Activated naive CD4-positive, alpha-beta T cell treated with anti-CD3 and anti-CD28 coated beads for 36 hours (primary cell): ENCODE data around the gene BICC1. TPM values are rescaled to one million over a fixed set of nuclear protein-coding genes. Genes with fewer than 3 reads are reported as not detected.

Source experiments
- CTCF ChIA-PET: fragments of 350-600 bp; sonication (Branson Sonifier 250); formaldehyde crosslinking; loops from one replicate; lab custom pipeline; 2021; ENCODE audit warnings: antibody characterized with exemption; lab: Charles Lee
- DNase-seq: peaks from one replicate; pipeline ENCODE4 v3.0.0-alpha.2; 2020
- H3K27ac Mint-ChIP-seq: one replicate; pipeline ENCODE4 v1.8.0; 2021; ENCODE audit warnings: mild to moderate bottlenecking, mixed read lengths
- H3K27me3 Mint-ChIP-seq: one replicate; pipeline ENCODE4 v1.8.0; 2021; ENCODE audit warnings: low read depth, mixed read lengths
- H3K36me3 Mint-ChIP-seq: one replicate; pipeline ENCODE4 v1.8.0; 2021; ENCODE audit warnings: low read depth, mixed read lengths
- H3K4me1 Mint-ChIP-seq: one replicate; pipeline ENCODE4 v1.8.0; 2021; ENCODE audit warnings: low read depth, mixed read lengths
- H3K4me3 Mint-ChIP-seq: one replicate; pipeline ENCODE4 v1.8.0; 2021; ENCODE audit warnings: mild to moderate bottlenecking, moderate library complexity, mixed read lengths
- H3K9me3 Mint-ChIP-seq: one replicate; pipeline ENCODE4 v1.8.0; 2021; ENCODE audit warnings: mixed read lengths
- intact Hi-C: fragments of 100-400 bp; cut with micrococcal nuclease; formaldehyde crosslinking; loops from one replicate; pipeline ENCODE4 v1.15.1; 2023
- total RNA-seq, 2 experiments: library from RNA; stranded (reverse); gene quantifications; one replicate each; pipeline ENCODE4 v1.2.3, GENCODE V29; 2021

The BICC1 gene
- total RNA-seq, 2 experiments from 2014 or later = not detected

DNA sequence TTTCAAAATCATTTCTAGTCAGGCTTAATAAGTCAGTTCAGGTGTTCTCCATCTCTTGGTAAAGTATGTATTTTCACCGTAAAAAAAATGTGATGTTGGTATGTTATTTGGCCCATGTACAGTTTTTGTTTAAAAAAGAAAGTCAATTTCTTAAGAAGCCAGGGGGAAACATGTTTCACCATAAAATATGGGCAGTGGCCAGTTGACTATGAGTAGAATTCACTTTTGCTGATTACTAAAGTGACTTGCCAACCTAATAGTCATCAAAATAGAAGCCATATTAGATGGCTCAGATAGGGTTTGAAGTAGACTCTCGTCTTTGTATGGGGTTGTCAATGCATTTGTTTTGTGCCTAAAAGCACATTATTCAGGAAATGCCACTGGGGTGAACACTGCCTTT, 266.3 kb downstream of the BICC1 start:
- H3K36me3 Mint-ChIP-seq = no peaks in the 10 kb centered on the region

DNA sequence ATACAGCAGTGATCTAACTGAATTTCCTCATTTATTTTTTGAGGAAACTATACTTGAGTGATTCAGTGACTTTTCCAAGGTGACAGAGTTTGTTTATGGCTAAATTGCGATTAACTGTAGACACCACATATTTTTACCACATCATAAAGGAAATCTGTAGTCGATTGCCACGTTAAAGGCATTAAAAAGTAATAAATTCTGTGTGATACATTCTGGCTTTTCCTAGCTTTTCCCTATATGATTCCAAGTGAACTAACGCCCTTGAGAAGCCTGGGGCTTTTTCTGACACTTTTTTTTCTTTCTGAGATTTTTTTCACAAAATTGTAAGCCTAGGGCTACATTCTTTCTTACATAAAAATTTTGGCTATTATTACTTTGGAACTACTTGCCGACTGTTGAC, 266.9 kb downstream of the BICC1 start:
- no peak for DNase-seq
- Mint-ChIP-seq H3K27ac (no peak overlapping the region), H3K9me3 (no peaks in the 10 kb centered on the region), H3K4me1 (no peaks in the 10 kb centered on the region), H3K4me3 (no peak overlapping the region), H3K27me3 (peaks cover 11% of the 10 kb centered on the region), H3K36me3 (no peaks in the 10 kb centered on the region)
- CTCF ChIA-PET = no interaction called here
- intact Hi-C loops = no loop called here

More for the DNA sequence above, 266.3 kb downstream of the BICC1 start:
- CTCF ChIA-PET = no interaction called here
- intact Hi-C loops = no loop called here
- Mint-ChIP-seq H3K9me3 (no peaks in the 10 kb centered on the region), H3K27me3 (peaks cover 13% of the 10 kb centered on the region), H3K4me1 (no peaks in the 10 kb centered on the region), H3K27ac (no peak overlapping the region), H3K4me3 (no peak overlapping the region)
- DNase-seq = no peak

- no peak for DNase-seq
- H3K4me1 Mint-ChIP-seq = no peaks in the 10 kb centered on the region
- intact Hi-C loops = loop anchor here (5.0 to 10.0 kb wide), 3 partner anchors 462 to 1864 kb away; no protein-coding TSS in a partner anchor
- no peaks in the 10 kb centered on the region for H3K36me3 Mint-ChIP-seq
- no peaks in the 10 kb centered on the region for H3K9me3 Mint-ChIP-seq
- CTCF ChIA-PET = interaction anchor here (0.9 to 4.6 kb wide), 3 partner anchors 140 to 842 kb away, joined by 3 to 15 read pairs (median 3); no protein-coding TSS in a partner anchor
- no peak overlapping the region for H3K4me3 Mint-ChIP-seq
- H3K27me3 Mint-ChIP-seq = peaks cover 11% of the 10 kb centered on the region
- no peak overlapping the region for H3K27ac Mint-ChIP-seq
These were observed 267.8 kb downstream of the BICC1 start for GRCh38 chr10:58780476-58780875.

DNA sequence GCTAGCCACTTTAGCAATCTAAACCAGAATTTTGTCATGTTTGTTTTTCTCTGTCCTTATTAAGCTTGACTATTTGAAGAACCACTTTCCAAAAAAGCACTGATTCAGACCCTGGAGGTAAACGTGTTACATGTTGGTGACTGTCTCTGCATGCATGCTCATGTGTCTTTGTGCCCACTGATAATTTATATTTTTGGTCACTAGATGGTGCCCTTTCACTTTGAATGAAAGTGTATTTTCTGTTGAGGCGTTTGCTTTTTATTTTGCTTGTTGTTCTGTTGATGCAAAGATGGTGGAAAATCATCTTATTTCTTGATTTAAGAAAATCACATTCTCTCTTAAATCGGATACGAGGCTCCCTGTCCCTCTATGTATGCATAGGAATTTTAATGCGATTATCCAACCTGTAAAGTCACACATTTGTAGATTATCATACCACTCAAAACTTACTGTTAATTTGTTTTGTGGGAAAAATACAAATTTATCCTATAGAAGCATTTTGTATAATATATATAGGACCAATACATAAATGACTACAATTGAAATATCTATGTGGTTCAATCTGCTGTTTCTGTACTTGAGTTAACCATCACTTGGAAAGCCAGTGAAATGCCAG, 269.3 kb downstream of the BICC1 start:
- Mint-ChIP-seq H3K27ac (no peak overlapping the region), H3K36me3 (no peaks in the 10 kb centered on the region), H3K4me1 (no peaks in the 10 kb centered on the region), H3K4me3 (no peak overlapping the region), H3K27me3 (peaks cover 8% of the 10 kb centered on the region), H3K9me3 (no peaks in the 10 kb centered on the region)
- DNase-seq = peak; percentile 4
- CTCF ChIA-PET = interaction anchor here (1.1 to 4.6 kb wide), 3 partner anchors 35 to 840 kb away, joined by 3 to 15 read pairs (median 4); no protein-coding TSS in a partner anchor
- intact Hi-C loops = loop anchor here (1.0 to 10.0 kb wide), 5 partner anchors 460 to 1863 kb away; no protein-coding TSS in a partner anchor

GRCh38 chr10:58782876-58783851, 270.5 kb downstream of the BICC1 start:
- Mint-ChIP-seq H3K9me3 (no peaks in the 10 kb centered on the region), H3K4me3 (no peak overlapping the region), H3K27ac (no peak overlapping the region), H3K4me1 (no peaks in the 10 kb centered on the region), H3K27me3 (peaks cover 7% of the 10 kb centered on the region), H3K36me3 (no peaks in the 10 kb centered on the region)
- no peak for DNase-seq
- CTCF ChIA-PET = interaction anchor here (4.6 kb wide), 1 partner anchor 839 kb away, joined by 15 read pairs; no protein-coding TSS in a partner anchor
- intact Hi-C loops = loop anchor here (1.0 to 10.0 kb wide), 5 partner anchors 459 to 1862 kb away; no protein-coding TSS in a partner anchor

- Mint-ChIP-seq H3K27ac (no peak overlapping the region), H3K4me1 (no peaks in the 10 kb centered on the region), H3K4me3 (no peak overlapping the region), H3K27me3 (peaks cover 7% of the 10 kb centered on the region), H3K36me3 (no peaks in the 10 kb centered on the region), H3K9me3 (no peaks in the 10 kb centered on the region)
- DNase-seq = no peak
- CTCF ChIA-PET = interaction anchor here (1.1 to 4.6 kb wide), 2 partner anchors 9 to 838 kb away, joined by 3 to 15 read pairs; no protein-coding TSS in a partner anchor
- intact Hi-C loops = loop anchor here (5.0 to 10.0 kb wide), 3 partner anchors 458 to 1860 kb away; no protein-coding TSS in a partner anchor
These were observed 271.7 kb downstream of the BICC1 start for GRCh38 chr10:58784361-58784760.

DNA sequence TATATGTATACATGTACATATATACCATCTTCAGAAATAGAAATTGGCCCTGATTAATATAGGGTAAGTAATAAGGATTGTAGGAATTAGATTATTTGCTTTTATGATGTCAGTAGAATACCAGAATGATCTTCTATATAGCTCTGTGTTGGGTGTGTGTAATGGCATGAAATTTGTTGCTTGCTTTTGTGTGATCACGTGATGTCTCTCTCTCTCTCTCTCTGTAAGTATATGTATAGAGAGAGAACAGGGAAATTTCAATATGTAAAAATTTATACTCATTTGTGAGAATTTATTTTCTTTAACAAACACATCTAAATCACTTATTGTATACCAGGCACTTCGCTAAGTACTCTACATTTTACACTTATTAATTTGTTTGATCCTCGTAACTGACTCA, 272.7 kb downstream of the BICC1 start:
- Mint-ChIP-seq H3K4me1 (no peaks in the 10 kb centered on the region), H3K27me3 (peaks cover 5% of the 10 kb centered on the region), H3K4me3 (no peak overlapping the region), H3K9me3 (no peaks in the 10 kb centered on the region), H3K27ac (no peak overlapping the region), H3K36me3 (no peaks in the 10 kb centered on the region)
- intact Hi-C loops = loop anchor here (10.0 kb wide), 1 partner anchor 1859 kb away; no protein-coding TSS in a partner anchor
- DNase-seq = no peak
- CTCF ChIA-PET = no interaction called here

DNA sequence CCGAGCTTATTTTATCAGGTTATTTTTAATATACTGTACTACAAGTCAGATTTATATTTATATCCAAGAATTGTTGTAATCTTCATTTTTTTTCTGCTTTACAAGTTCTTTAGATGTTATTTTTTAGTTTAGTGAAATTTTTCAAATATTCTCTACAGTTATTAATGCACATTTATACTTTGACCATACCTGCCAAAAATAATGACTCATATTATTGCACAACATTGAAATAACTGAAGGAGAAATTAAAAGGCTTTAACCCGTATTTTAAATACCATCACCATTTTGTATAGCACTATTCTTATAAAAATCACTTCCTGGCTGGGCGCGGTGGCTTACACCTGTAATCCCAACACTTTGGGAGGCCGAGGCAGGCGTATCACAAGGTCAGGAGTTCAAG, 278.5 kb downstream of the BICC1 start:
- intact Hi-C loops = no loop called here
- H3K9me3 Mint-ChIP-seq = no peaks in the 10 kb centered on the region
- H3K36me3 Mint-ChIP-seq = no peaks in the 10 kb centered on the region
- no peak overlapping the region for H3K4me3 Mint-ChIP-seq
- no peaks in the 10 kb centered on the region for H3K27me3 Mint-ChIP-seq
- H3K27ac Mint-ChIP-seq = no peak overlapping the region
- no peaks in the 10 kb centered on the region for H3K4me1 Mint-ChIP-seq
- CTCF ChIA-PET = no interaction called here
- no peak for DNase-seq

GRCh38 chr10:58795560-58795959, 282.9 kb downstream of the BICC1 start:
- intact Hi-C loops = no loop called here
- Mint-ChIP-seq H3K27me3 (no peaks in the 10 kb centered on the region), H3K4me3 (no peak overlapping the region), H3K4me1 (no peaks in the 10 kb centered on the region), H3K9me3 (no peaks in the 10 kb centered on the region), H3K36me3 (no peaks in the 10 kb centered on the region), H3K27ac (no peak overlapping the region)
- no peak for DNase-seq
- CTCF ChIA-PET = no interaction called here

DNA sequence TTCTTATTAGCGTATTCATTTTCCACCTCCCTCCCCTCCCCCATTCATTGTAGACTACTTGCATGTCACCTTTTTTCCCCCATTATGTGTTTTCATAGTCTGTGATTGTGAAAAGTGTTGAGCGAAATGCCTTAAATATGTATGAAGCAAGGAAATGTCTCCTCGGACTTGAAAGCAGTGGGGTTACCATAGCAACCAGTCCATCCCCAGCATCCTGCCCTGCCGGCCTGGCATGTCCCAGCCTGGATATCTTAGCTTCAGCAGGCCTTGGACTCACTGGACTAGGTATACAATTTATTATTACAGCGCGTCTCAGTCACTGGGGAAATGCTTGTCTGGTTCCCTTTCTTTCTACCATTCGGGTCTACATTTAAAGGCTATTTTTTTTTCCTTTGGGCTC, 283.6 kb downstream of the BICC1 start:
- Mint-ChIP-seq H3K36me3 (no peaks in the 10 kb centered on the region), H3K4me1 (no peaks in the 10 kb centered on the region), H3K27ac (no peak overlapping the region), H3K4me3 (no peak overlapping the region), H3K9me3 (no peaks in the 10 kb centered on the region), H3K27me3 (no peaks in the 10 kb centered on the region)
- no peak for DNase-seq
- intact Hi-C loops = no loop called here
- CTCF ChIA-PET = no interaction called here

DNA sequence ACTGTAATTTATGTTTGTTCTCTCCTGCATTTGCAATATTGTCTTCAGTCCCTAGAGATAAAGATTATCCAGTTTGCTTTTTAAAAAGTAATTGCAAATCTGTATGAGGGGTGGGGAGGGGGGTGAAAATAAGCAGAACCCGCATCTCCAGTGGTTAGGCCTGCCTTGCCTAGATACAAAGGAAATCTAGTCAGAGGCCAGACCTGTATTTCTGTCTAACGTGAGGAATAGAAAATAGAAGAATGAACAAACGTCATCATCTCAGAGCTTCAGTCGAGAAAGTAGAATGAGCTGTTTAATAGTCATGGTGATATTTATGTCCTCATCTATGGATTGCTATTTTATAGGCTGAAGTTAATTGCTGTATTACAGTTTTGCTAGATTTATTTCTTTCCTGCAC, 284.2 kb downstream of the BICC1 start:
- no peaks in the 10 kb centered on the region for H3K4me1 Mint-ChIP-seq
- intact Hi-C loops = no loop called here
- H3K27me3 Mint-ChIP-seq = no peaks in the 10 kb centered on the region
- no peak overlapping the region for H3K27ac Mint-ChIP-seq
- CTCF ChIA-PET = no interaction called here
- no peaks in the 10 kb centered on the region for H3K9me3 Mint-ChIP-seq
- H3K4me3 Mint-ChIP-seq = no peak overlapping the region
- H3K36me3 Mint-ChIP-seq = no peaks in the 10 kb centered on the region
- DNase-seq = no peak

GRCh38 chr10:58797356-58797755, 284.7 kb downstream of the BICC1 start:
- intact Hi-C loops = no loop called here
- DNase-seq = no peak
- H3K36me3 Mint-ChIP-seq = no peaks in the 10 kb centered on the region
- H3K4me3 Mint-ChIP-seq = no peak overlapping the region
- no peaks in the 10 kb centered on the region for H3K4me1 Mint-ChIP-seq
- no peak overlapping the region for H3K27ac Mint-ChIP-seq
- peaks cover 2% of the 10 kb centered on the region for H3K27me3 Mint-ChIP-seq
- no peaks in the 10 kb centered on the region for H3K9me3 Mint-ChIP-seq
- CTCF ChIA-PET = no interaction called here
